PC-3 (cell line): ENCODE results near the gene UBTF. TPM values are rescaled to one million over a fixed set of nuclear protein-coding genes. Genes with fewer than 3 reads are reported as not detected.

ENCODE experiments used
- ATAC-seq: fragments of 200-7000 bp; cut with Tn5 transposase; 2 replicates; pipeline ENCODE4 v1.9.1; 2020; ENCODE audit warnings: mild to moderate bottlenecking, moderate library complexity
- BruUV-seq: library from RNA; stranded (reverse); fragments of 400-500 nt; replicated peaks from 2 replicates; lab custom pipeline; 2021; lab: Mats Ljungman, UMichigan
- CTCF ChIA-PET: fragments of 300-600 bp; sonication (Branson Sonifier 250); formaldehyde crosslinking; loops from one replicate; lab custom pipeline; 2022; ENCODE audit warnings: antibody characterized with exemption; lab: Charles Lee
- POLR2A ChIA-PET: fragments of 300-600 bp; sonication (Branson Sonifier 250); formaldehyde crosslinking; loops from one replicate; lab custom pipeline; 2022; ENCODE audit warnings: antibody characterized with exemption; ENCODE audit not compliant: unreplicated experiment; lab: Charles Lee
- DNase-seq: peaks from one replicate; pipeline ENCODE4 v3.0.0-alpha.2; 2015
- H2AFZ ChIP-seq: fragments of 300-600 bp; sonication (generic); 2 replicates; pipeline ENCODE4 v1.6.0; 2016; ENCODE audit warnings: antibody characterized with exemption, low read length
- H3F3A ChIP-seq: fragments of 300-600 bp; sonication (generic); one replicate; pipeline ENCODE4 v1.6.0; 2017; ENCODE audit warnings: antibody characterized with exemption, low read length, control low read depth, mild to moderate bottlenecking; ENCODE audit not compliant: unreplicated experiment
- H3K27ac ChIP-seq: fragments of 300-600 bp; sonication (generic); 2 replicates; pipeline ENCODE4 v1.5.1; 2016; ENCODE audit warnings: mild to moderate bottlenecking, low read length
- H3K27me3 ChIP-seq: fragments of 300-600 bp; sonication (generic); 2 replicates; pipeline ENCODE4 v1.6.1; 2016; ENCODE audit warnings: low read length, mixed read lengths
- H3K36me3 ChIP-seq: fragments of 300-600 bp; sonication (generic); 2 replicates; pipeline ENCODE4 v1.6.1; 2016; ENCODE audit warnings: low read depth, mixed run types, low read length, mixed read lengths
- H3K4me1 ChIP-seq: fragments of 300-600 bp; sonication (generic); 2 replicates; pipeline ENCODE4 v1.5.1; 2016; ENCODE audit warnings: low read length; ENCODE audit not compliant: insufficient read depth
- H3K4me2 ChIP-seq: fragments of 300-600 bp; sonication (generic); 2 replicates; pipeline ENCODE4 v1.6.0; 2016; ENCODE audit warnings: low read length
- H3K4me3 ChIP-seq: fragments of 300-600 bp; sonication (generic); 2 replicates; pipeline ENCODE4 v1.5.1; 2016; ENCODE audit warnings: mild to moderate bottlenecking, low read length, mixed read lengths
- H3K79me2 ChIP-seq: fragments of 300-600 bp; sonication (generic); 2 replicates; pipeline ENCODE4 v1.6.1; 2017; ENCODE audit warnings: low read length, mixed read lengths
- H3K9ac ChIP-seq: fragments of 300-600 bp; sonication (generic); 2 replicates; pipeline ENCODE4 v1.6.0; 2016; ENCODE audit warnings: mild to moderate bottlenecking, low read length
- H3K9me2 ChIP-seq: fragments of 300-600 bp; sonication (generic); replicated peaks from 2 replicates; pipeline ENCODE4 v1.6.1; 2016; ENCODE audit warnings: mixed run types, low read length, mixed read lengths
- H3K9me3 ChIP-seq: fragments of 300-600 bp; sonication (generic); 2 replicates; pipeline ENCODE4 v1.6.1; 2016; ENCODE audit warnings: low read length, mixed read lengths
- H4K20me1 ChIP-seq: fragments of 300-600 bp; sonication (generic); 2 replicates; pipeline ENCODE4 v1.6.1; 2016; ENCODE audit warnings: low read length, mixed read lengths
- EZH2 ChIP-seq: fragments of 300-600 bp; sonication (generic); IDR thresholded peaks from one replicate; pipeline ENCODE4 v1.6.1; 2017; ENCODE audit warnings: antibody characterized with exemption, mild to moderate bottlenecking, low read length; ENCODE audit not compliant: unreplicated experiment
- EZH2phosphoT487 ChIP-seq: fragments of 300-600 bp; sonication (generic); IDR thresholded peaks from 2 replicates; pipeline ENCODE4 v1.6.1; 2018; ENCODE audit warnings: mild to moderate bottlenecking, antibody characterized with exemption, low read length, borderline replicate concordance
- intact Hi-C: fragments of 100-400 bp; cut with micrococcal nuclease; formaldehyde crosslinking; loops from 2 replicates; pipeline ENCODE4 v1.9.0; 2023
- microRNA-seq: library from miRNA; unstranded; fragments of <30 nt; microRNA quantifications from one replicate; pipeline ENCODE4 v1.1.0, GENCODE V29; 2020; ENCODE audit not compliant: unreplicated experiment
- total RNA-seq: library from RNA; depleted of rRNA; stranded (reverse); fragments of >200 nt; gene quantifications from 2 replicates; pipeline ENCODE4 v1.2.3, GENCODE V29; 2014; rRNA removed
- TF ChIP-seq, protein P1 (sequence below): fragments of 300-600 bp; sonication (generic); conservative IDR thresholded peaks from 2 replicates; pipeline ENCODE4 v1.5.1; 2017; ENCODE audit warnings: antibody characterized with exemption, low read depth, mild to moderate bottlenecking, low read length

Gene UBTF
- total RNA-seq, 1 experiment from 2014 or later: 139 TPM

DNA sequence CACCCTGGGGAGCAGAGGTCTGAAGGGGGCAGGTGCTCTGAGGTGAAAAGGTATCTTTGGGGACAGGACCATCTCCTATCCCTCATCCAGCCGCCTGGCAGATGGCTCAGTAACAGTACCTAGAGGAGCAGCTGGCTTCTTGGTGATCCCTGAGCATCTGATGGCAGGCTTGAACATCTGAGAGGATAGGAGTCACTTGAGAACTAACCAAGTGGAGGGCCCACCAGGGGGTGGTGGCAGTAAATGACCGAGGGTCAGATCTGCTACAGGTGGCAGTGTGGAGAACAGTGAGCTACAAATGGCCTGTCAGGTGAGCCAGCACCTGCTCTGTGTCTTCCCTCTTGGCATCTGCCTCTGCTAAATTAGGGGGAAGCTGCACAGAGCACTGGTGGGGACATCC, 64.0 kb downstream of the UBTF start:
- Histone ChIP-seq H3F3A (no peaks in the 10 kb centered on the region), H3K9ac (no peak overlapping the region), H3K9me3 (no peaks in the 10 kb centered on the region), H3K4me2 (no peak overlapping the region), H3K4me3 (no peak overlapping the region), H3K36me3 (peaks cover 41% of the 10 kb centered on the region), H3K27me3 (no peaks in the 10 kb centered on the region), H3K79me2 (peaks cover 24% of the 10 kb centered on the region), H3K9me2 (no peaks in the 10 kb centered on the region), H2AFZ (no peak overlapping the region), H3K27ac (no peak overlapping the region), H4K20me1 (peaks cover 8% of the 10 kb centered on the region; the same call in 1 of the 2 replicates), H3K4me1 (no peaks in the 10 kb centered on the region)
- POLR2A ChIA-PET: no interaction called here
- no peak for DNase-seq
- CTCF ChIA-PET: no interaction called here
- no TSS peak for BruUV-seq
- TF ChIP-seq EZH2: no peak
- TF ChIP-seq, protein P1, sequence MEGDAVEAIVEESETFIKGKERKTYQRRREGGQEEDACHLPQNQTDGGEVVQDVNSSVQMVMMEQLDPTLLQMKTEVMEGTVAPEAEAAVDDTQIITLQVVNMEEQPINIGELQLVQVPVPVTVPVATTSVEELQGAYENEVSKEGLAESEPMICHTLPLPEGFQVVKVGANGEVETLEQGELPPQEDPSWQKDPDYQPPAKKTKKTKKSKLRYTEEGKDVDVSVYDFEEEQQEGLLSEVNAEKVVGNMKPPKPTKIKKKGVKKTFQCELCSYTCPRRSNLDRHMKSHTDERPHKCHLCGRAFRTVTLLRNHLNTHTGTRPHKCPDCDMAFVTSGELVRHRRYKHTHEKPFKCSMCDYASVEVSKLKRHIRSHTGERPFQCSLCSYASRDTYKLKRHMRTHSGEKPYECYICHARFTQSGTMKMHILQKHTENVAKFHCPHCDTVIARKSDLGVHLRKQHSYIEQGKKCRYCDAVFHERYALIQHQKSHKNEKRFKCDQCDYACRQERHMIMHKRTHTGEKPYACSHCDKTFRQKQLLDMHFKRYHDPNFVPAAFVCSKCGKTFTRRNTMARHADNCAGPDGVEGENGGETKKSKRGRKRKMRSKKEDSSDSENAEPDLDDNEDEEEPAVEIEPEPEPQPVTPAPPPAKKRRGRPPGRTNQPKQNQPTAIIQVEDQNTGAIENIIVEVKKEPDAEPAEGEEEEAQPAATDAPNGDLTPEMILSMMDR: no peak
- TF ChIP-seq EZH2phosphoT487: no peak
- intact Hi-C loops: no loop called here
- no peak for ATAC-seq

Small RNA genes lying within 50 kb of the gene (microRNA-seq; reads per million reads assigned to microRNA genes)
- not detected for gene MIR6782

Other genes with a start within 250 kb of the UBTF start
- gene NAGS, start 215.1 kb downstream of the UBTF start, total RNA-seq: 13.5 and 14.3 TPM in 2 replicates
- 75.5 and 85.8 TPM in 2 replicates for gene TMEM101, start 204.7 kb downstream of the UBTF start, total RNA-seq
- gene LSM12, start 153.0 kb downstream of the UBTF start, total RNA-seq: 118 and 123 TPM in 2 replicates
- gene G6PC3, start 148.9 kb downstream of the UBTF start, total RNA-seq: 60.1 and 69.5 TPM in 2 replicates
- gene HDAC5, start 96.0 kb downstream of the UBTF start, total RNA-seq: 39.1 and 47.1 TPM in 2 replicates
- gene HROB, start 77.7 kb downstream of the UBTF start, total RNA-seq: 13.5 and 14.3 TPM in 2 replicates
- 0.35 and 0.51 TPM in 2 replicates for gene ASB16, start 49.0 kb downstream of the UBTF start, total RNA-seq
- 38.3 and 43.4 TPM in 2 replicates for gene TMUB2, start 32.7 kb downstream of the UBTF start, total RNA-seq
- 73.9 and 78.3 TPM in 2 replicates for gene ATXN7L3, start 19.8 kb downstream of the UBTF start, total RNA-seq
- gene SLC4A1, start 48.5 kb upstream of the UBTF start, total RNA-seq: not detected in 2 replicates
- gene RUNDC3A, start 88.9 kb upstream of the UBTF start, total RNA-seq: 0.29 and 1.4 TPM in 2 replicates
- gene SLC25A39, start 105.1 kb upstream of the UBTF start, total RNA-seq: 726 and 797 TPM in 2 replicates
- gene GRN, start 125.6 kb upstream of the UBTF start, total RNA-seq: 400 and 465 TPM in 2 replicates
- gene FAM171A2, start 144.2 kb upstream of the UBTF start, total RNA-seq: 16.3 and 22.6 TPM in 2 replicates
- gene ITGA2B, start 170.0 kb upstream of the UBTF start, total RNA-seq: 3.1 and 7.1 TPM in 2 replicates